ENCODE results near the gene ETV1.

ETV1 gene

GRCh38 chr7:13986208-13986607 is 3.3 kb downstream of the ETV1 start:
- DNase-seq (ENCODE audit: low spot score), result no peak

- no peak for DNase-seq (ENCODE audit: low spot score)
Observed at GRCh38 chr7:13984831-13985685, 4.4 kb downstream of the ETV1 start.

GRCh38 chr7:13984061-13984460 is 5.4 kb downstream of the ETV1 start:
- DNase-seq (ENCODE audit: low spot score), result no peak

- no peak for DNase-seq (ENCODE audit: low spot score)
Observed at GRCh38 chr7:13982940-13983677, 6.4 kb downstream of the ETV1 start.

GRCh38 chr7:13981070-13981469 is 8.4 kb downstream of the ETV1 start:
- DNase-seq (ENCODE audit: low spot score), result no peak

GRCh38 chr7:13980474-13980873 is 9.0 kb downstream of the ETV1 start:
- DNase-seq (ENCODE audit: low spot score), result no peak

GRCh38 chr7:13979671-13980435 is 9.6 kb downstream of the ETV1 start:
- DNase-seq (ENCODE audit: low spot score), result no peak

- no peak for DNase-seq (ENCODE audit: low spot score)
Observed at GRCh38 chr7:13976594-13976993, 12.9 kb downstream of the ETV1 start.

GRCh38 chr7:13965077-13965476 is 24.4 kb downstream of the ETV1 start:
- DNase-seq (ENCODE audit: low spot score), result no peak

GRCh38 chr7:13963925-13964324 is 25.5 kb downstream of the ETV1 start:
- no peak for DNase-seq (ENCODE audit: low spot score)

GRCh38 chr7:13955494-13955893 is 34.0 kb downstream of the ETV1 start:
- DNase-seq (ENCODE audit: low spot score), result no peak

GRCh38 chr7:13953368-13953767 is 36.1 kb downstream of the ETV1 start:
- no peak for DNase-seq (ENCODE audit: low spot score)

GRCh38 chr7:13952921-13953320 is 36.5 kb downstream of the ETV1 start:
- no peak for DNase-seq (ENCODE audit: low spot score)

- no peak for DNase-seq (ENCODE audit: low spot score)
Observed at GRCh38 chr7:13949939-13950338, 39.5 kb downstream of the ETV1 start.

- no peak for DNase-seq (ENCODE audit: low spot score)
Observed at GRCh38 chr7:13949445-13949844, 40.0 kb downstream of the ETV1 start.

- DNase-seq (ENCODE audit: low spot score), result no peak
Observed at GRCh38 chr7:13948019-13948801, 41.3 kb downstream of the ETV1 start.

GRCh38 chr7:13947535-13947934 is 41.9 kb downstream of the ETV1 start:
- DNase-seq (ENCODE audit: low spot score), result no peak

GRCh38 chr7:13946181-13946580 is 43.3 kb downstream of the ETV1 start:
- no peak for DNase-seq (ENCODE audit: low spot score)

GRCh38 chr7:13945670-13946069 is 43.8 kb downstream of the ETV1 start:
- DNase-seq (ENCODE audit: low spot score), result no peak

GRCh38 chr7:13933536-13933935 is 55.9 kb downstream of the ETV1 start:
- no peak for DNase-seq (ENCODE audit: low spot score)

GRCh38 chr7:13933091-13933490 is 56.4 kb downstream of the ETV1 start:
- no peak for DNase-seq (ENCODE audit: low spot score)

- no peak for DNase-seq (ENCODE audit: low spot score)
Observed at GRCh38 chr7:13932131-13932530, 57.3 kb downstream of the ETV1 start.
